ENCODE results near the gene PDE3A.
"Not testable (repeated sequence)": the region's sequence is repeated elsewhere in the genome, so short reads cannot be mapped to it uniquely, and the experiment has no call there.

PDE3A gene

GRCh38 chr12:20368114-20368650 is at the start of gene PDE3A:
PDE3A (plus strand) TSS chr12:20368537; CDS start chr12:20369285, 748 bp downstream.
- Mint-ChIP-seq H3K9me3 (peaks cover 2% of the 10 kb centered on the region), H3K4me1 (no peaks in the 10 kb centered on the region), H3K36me3 (no peaks in the 10 kb centered on the region), H3K4me3 (no peak within 1 kb of the TSS), H3K27ac (no peak within 1 kb of the TSS), H3K27me3 (peaks cover 5% of the 10 kb centered on the region)
- no peak for ATAC-seq (ENCODE audit: low read depth)
- no peak for DNase-seq (ENCODE audit: low spot score in 2 of 2)

GRCh38 chr12:20319366-20319765 is 49.0 kb upstream of the PDE3A start:
- ATAC-seq (ENCODE audit: low read depth) (no peak), DNase-seq (ENCODE audit: low spot score in 2 of 2) (no peak)
- no peak overlapping the region for H3K4me3 Mint-ChIP-seq
- H3K36me3 Mint-ChIP-seq, result no peaks in the 10 kb centered on the region
- H3K9me3 Mint-ChIP-seq, result no peaks in the 10 kb centered on the region
- H3K27me3 Mint-ChIP-seq, result no peaks in the 10 kb centered on the region
- H3K4me1 Mint-ChIP-seq, result no peaks in the 10 kb centered on the region
- no peak overlapping the region for H3K27ac Mint-ChIP-seq

DNA sequence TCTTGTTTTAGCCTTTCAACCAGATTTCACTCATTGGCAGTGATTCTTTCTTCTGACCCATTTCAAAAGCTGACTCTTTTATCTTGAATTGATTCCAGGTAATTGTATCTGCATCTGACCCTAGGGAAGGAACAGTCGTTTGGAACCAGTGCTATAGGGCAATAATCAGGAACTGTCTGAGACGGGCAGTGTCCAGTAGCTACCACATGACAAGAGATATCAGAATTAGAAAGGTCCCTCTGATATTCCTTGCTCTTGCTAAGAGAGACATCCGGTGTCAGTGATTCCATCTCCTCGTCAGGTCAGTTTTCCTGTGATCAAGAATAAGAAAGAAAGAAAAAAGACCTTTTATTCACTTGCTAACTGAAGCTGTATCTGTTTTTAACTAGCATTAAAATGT is 47.8 kb upstream of the PDE3A start:
- ATAC-seq (ENCODE audit: low read depth) (no peak), DNase-seq (ENCODE audit: low spot score in 2 of 2) (no peak)
- no peak overlapping the region for H3K4me3 Mint-ChIP-seq
- no peaks in the 10 kb centered on the region for H3K4me1 Mint-ChIP-seq
- H3K9me3 Mint-ChIP-seq, result no peaks in the 10 kb centered on the region
- no peaks in the 10 kb centered on the region for H3K36me3 Mint-ChIP-seq
- no peak overlapping the region for H3K27ac Mint-ChIP-seq
- no peaks in the 10 kb centered on the region for H3K27me3 Mint-ChIP-seq

GRCh38 chr12:20330826-20331505 is 37.4 kb upstream of the PDE3A start:
- H3K27me3 Mint-ChIP-seq; H3K27ac Mint-ChIP-seq; ATAC-seq (ENCODE audit: low read depth); H3K4me1 Mint-ChIP-seq; H3K4me3 Mint-ChIP-seq; DNase-seq (ENCODE audit: low spot score in 2 of 2); H3K36me3 Mint-ChIP-seq: not testable (repeated sequence)
- peaks cover 11% of the 10 kb centered on the region for H3K9me3 Mint-ChIP-seq

GRCh38 chr12:20339060-20339459 is 29.3 kb upstream of the PDE3A start:
- H3K36me3 Mint-ChIP-seq, result no peaks in the 10 kb centered on the region

DNA sequence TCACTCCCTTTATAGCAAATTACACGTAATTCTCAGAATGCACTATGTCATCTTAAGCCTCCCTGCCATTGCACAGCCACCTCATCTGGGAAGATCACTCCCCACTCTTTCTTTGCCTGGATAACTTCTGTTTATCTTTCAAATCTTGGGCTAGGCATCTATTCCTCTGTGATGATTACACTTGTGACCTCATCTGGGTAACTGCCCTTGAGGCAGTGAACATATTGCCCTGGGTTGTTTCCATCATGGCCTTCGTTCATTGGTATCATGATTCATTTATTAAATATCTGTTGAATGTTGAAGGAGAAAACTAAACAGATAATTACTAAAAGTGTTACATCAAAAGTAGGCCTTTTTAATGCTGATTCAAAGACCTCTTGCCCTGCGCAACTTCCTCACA is 26.2 kb upstream of the PDE3A start:
- Mint-ChIP-seq H3K4me3 (no peak overlapping the region), H3K27me3 (no peaks in the 10 kb centered on the region), H3K36me3 (no peaks in the 10 kb centered on the region), H3K4me1 (no peaks in the 10 kb centered on the region), H3K27ac (no peak overlapping the region), H3K9me3 (peaks cover 3% of the 10 kb centered on the region)
- ATAC-seq (ENCODE audit: low read depth) (no peak), DNase-seq (ENCODE audit: low spot score in 2 of 2) (no peak)

More at GRCh38 chr12:20339060-20339459, 29.3 kb upstream of the PDE3A start:
- DNase-seq (ENCODE audit: low spot score in 2 of 2) (no peak), ATAC-seq (ENCODE audit: low read depth) (no peak)
- Mint-ChIP-seq H3K27ac (no peak overlapping the region), H3K27me3 (no peaks in the 10 kb centered on the region), H3K4me1 (no peaks in the 10 kb centered on the region), H3K9me3 (peaks cover 7% of the 10 kb centered on the region), H3K4me3 (no peak overlapping the region)

GRCh38 chr12:20345866-20346265 is 22.5 kb upstream of the PDE3A start:
- Mint-ChIP-seq H3K27me3 (no peaks in the 10 kb centered on the region), H3K9me3 (peaks cover 1% of the 10 kb centered on the region), H3K27ac (no peak overlapping the region), H3K4me1 (no peaks in the 10 kb centered on the region), H3K4me3 (no peak overlapping the region), H3K36me3 (no peaks in the 10 kb centered on the region)
- no peak for ATAC-seq (ENCODE audit: low read depth)
- no peak for DNase-seq (ENCODE audit: low spot score in 2 of 2)

- H3K27ac Mint-ChIP-seq, result no peak overlapping the region
- no peak overlapping the region for H3K4me3 Mint-ChIP-seq
- H3K4me1 Mint-ChIP-seq, result no peaks in the 10 kb centered on the region
- H3K36me3 Mint-ChIP-seq, result no peaks in the 10 kb centered on the region
- ATAC-seq (ENCODE audit: low read depth) (no peak), DNase-seq (ENCODE audit: low spot score in 2 of 2) (no peak)
- peaks cover 2% of the 10 kb centered on the region for H3K9me3 Mint-ChIP-seq
- H3K27me3 Mint-ChIP-seq, result no peaks in the 10 kb centered on the region
Observed at GRCh38 chr12:20350026-20350425, 18.3 kb upstream of the PDE3A start.

GRCh38 chr12:20350495-20350894 is 17.8 kb upstream of the PDE3A start:
- peaks cover 3% of the 10 kb centered on the region for H3K9me3 Mint-ChIP-seq
- DNase-seq (ENCODE audit: low spot score in 2 of 2) (no peak), ATAC-seq (ENCODE audit: low read depth) (no peak)
- no peaks in the 10 kb centered on the region for H3K27me3 Mint-ChIP-seq
- H3K36me3 Mint-ChIP-seq, result no peaks in the 10 kb centered on the region
- H3K27ac Mint-ChIP-seq, result no peak overlapping the region
- no peak overlapping the region for H3K4me3 Mint-ChIP-seq
- no peaks in the 10 kb centered on the region for H3K4me1 Mint-ChIP-seq

GRCh38 chr12:20351406-20351805 is 16.9 kb upstream of the PDE3A start:
- no peaks in the 10 kb centered on the region for H3K36me3 Mint-ChIP-seq
- no peak for ATAC-seq (ENCODE audit: low read depth)
- no peaks in the 10 kb centered on the region for H3K27me3 Mint-ChIP-seq
- no peak overlapping the region for H3K27ac Mint-ChIP-seq
- H3K4me1 Mint-ChIP-seq, result no peaks in the 10 kb centered on the region
- no peak for DNase-seq (ENCODE audit: low spot score in 2 of 2)
- H3K4me3 Mint-ChIP-seq, result no peak overlapping the region
- H3K9me3 Mint-ChIP-seq, result peaks cover 3% of the 10 kb centered on the region

GRCh38 chr12:20356048-20356447 is 12.3 kb upstream of the PDE3A start:
- Mint-ChIP-seq H3K36me3 (no peaks in the 10 kb centered on the region), H3K27me3 (no peaks in the 10 kb centered on the region), H3K27ac (no peak overlapping the region), H3K4me3 (no peak overlapping the region), H3K4me1 (no peaks in the 10 kb centered on the region), H3K9me3 (peaks cover 4% of the 10 kb centered on the region)
- DNase-seq (ENCODE audit: low spot score in 2 of 2) (no peak), ATAC-seq (ENCODE audit: low read depth) (no peak)

GRCh38 chr12:20360407-20360806 is 7.9 kb upstream of the PDE3A start:
- H3K4me1 Mint-ChIP-seq, result no peaks in the 10 kb centered on the region
- H3K36me3 Mint-ChIP-seq, result no peaks in the 10 kb centered on the region
- no peak overlapping the region for H3K4me3 Mint-ChIP-seq
- peaks cover 3% of the 10 kb centered on the region for H3K9me3 Mint-ChIP-seq
- H3K27ac Mint-ChIP-seq, result no peak overlapping the region
- ATAC-seq (ENCODE audit: low read depth) (no peak), DNase-seq (ENCODE audit: low spot score in 2 of 2) (no peak)
- no peaks in the 10 kb centered on the region for H3K27me3 Mint-ChIP-seq

DNA sequence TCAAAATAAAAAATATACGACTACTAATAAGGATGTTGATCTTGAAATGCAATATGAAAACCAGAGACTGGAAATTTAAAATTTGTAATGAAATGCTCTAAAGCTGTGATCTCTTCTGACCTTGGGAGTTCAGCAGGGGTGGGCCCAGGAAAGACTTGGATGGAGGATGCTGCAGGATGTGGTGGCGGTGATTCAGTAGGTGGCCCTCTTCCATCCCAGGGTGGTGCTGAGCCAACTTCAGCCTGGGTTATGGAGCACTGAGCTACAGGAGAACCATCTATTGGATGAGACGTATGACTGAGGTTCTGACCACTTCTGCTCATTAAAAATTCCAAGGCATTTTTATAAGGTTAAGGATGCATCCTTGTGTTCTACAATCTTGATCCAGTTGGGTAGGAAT is 6.9 kb upstream of the PDE3A start:
- H3K9me3 Mint-ChIP-seq, result peaks cover 3% of the 10 kb centered on the region
- H3K36me3 Mint-ChIP-seq, result no peaks in the 10 kb centered on the region
- no peak overlapping the region for H3K4me3 Mint-ChIP-seq
- no peak overlapping the region for H3K27ac Mint-ChIP-seq
- no peak for DNase-seq (ENCODE audit: low spot score in 2 of 2)
- H3K4me1 Mint-ChIP-seq, result no peaks in the 10 kb centered on the region
- ATAC-seq (ENCODE audit: low read depth), result no peak
- no peaks in the 10 kb centered on the region for H3K27me3 Mint-ChIP-seq

- H3K27me3 Mint-ChIP-seq, result peaks cover 5% of the 10 kb centered on the region
- peaks cover 2% of the 10 kb centered on the region for H3K9me3 Mint-ChIP-seq
Observed at GRCh38 chr12:20364501-20364900, 3.8 kb upstream of the PDE3A start.

GRCh38 chr12:20366776-20367409 is 1.4 kb upstream of the PDE3A start:
- ATAC-seq (ENCODE audit: low read depth), result no peak

More at GRCh38 chr12:20364501-20364900, 3.8 kb upstream of the PDE3A start:
- Mint-ChIP-seq H3K4me3 (no peak overlapping the region), H3K27ac (no peak overlapping the region), H3K36me3 (no peaks in the 10 kb centered on the region), H3K4me1 (no peaks in the 10 kb centered on the region)
- DNase-seq (ENCODE audit: low spot score in 2 of 2) (no peak), ATAC-seq (ENCODE audit: low read depth) (no peak)

More at GRCh38 chr12:20366776-20367409, 1.4 kb upstream of the PDE3A start:
- peaks cover 2% of the 10 kb centered on the region for H3K9me3 Mint-ChIP-seq
- H3K27ac Mint-ChIP-seq, result no peak overlapping the region
- no peak overlapping the region for H3K4me3 Mint-ChIP-seq
- H3K27me3 Mint-ChIP-seq, result peaks cover 5% of the 10 kb centered on the region
- no peaks in the 10 kb centered on the region for H3K36me3 Mint-ChIP-seq
- no peaks in the 10 kb centered on the region for H3K4me1 Mint-ChIP-seq
- no peak for DNase-seq (ENCODE audit: low spot score in 2 of 2)
